Activated naive CD8-positive, alpha-beta T cell treated with anti-CD3 and anti-CD28 coated beads, Interleukin-2, amount 50 U/mL, for 16 hours (primary cell): ENCODE data around the gene TPO.
"Not testable (repeated sequence)": the region's sequence is repeated elsewhere in the genome, so short reads cannot be mapped to it uniquely, and the experiment has no call there.

Source experiments
- DNase-seq: peaks from one replicate; pipeline ENCODE4 v3.0.0-alpha.2; 2020; ENCODE audit warnings: low read depth, low spot score

The TPO gene

DNA sequence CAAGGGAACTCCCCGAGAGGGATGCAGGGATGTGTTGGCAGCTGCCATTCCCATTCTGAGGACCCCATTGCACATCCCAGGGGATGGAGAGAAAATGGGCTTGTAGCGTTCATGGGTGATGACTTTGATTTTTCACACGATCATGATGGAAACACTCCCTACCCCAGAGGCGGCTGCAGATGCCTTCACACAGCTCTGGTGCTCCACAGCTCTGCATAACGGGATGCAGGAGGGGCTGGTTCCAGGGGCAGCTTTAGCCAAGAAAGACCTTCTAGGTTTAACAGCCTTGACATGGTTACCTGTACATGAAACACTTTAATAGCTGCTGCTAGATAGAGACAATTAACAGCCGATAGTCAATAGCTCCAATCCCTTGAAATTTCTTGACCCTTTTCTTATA, 88.7 kb downstream of the TPO start:
- DNase-seq, result no peak

DNA sequence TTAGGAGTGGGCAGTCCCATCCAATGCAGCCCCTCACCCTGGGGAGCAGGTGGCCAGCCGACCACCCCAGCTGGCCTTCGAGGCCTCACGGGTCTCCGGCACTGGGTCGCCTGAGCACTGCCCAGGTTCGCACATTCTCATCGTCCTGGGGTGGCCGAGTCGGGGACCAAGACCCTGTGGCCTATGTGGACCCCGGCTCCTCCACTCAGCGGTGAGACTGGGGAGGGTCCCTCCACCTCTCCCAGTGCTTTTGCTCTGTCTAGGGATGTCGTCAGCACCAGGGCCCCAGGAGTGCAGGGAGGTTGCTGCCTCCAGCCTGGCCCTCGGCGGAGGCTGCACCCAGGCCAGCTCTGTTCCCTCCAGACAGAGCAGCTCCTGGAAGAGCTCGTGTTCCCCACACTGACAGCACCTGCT, 89.6 kb downstream of the TPO start:
- no peak for DNase-seq

DNA sequence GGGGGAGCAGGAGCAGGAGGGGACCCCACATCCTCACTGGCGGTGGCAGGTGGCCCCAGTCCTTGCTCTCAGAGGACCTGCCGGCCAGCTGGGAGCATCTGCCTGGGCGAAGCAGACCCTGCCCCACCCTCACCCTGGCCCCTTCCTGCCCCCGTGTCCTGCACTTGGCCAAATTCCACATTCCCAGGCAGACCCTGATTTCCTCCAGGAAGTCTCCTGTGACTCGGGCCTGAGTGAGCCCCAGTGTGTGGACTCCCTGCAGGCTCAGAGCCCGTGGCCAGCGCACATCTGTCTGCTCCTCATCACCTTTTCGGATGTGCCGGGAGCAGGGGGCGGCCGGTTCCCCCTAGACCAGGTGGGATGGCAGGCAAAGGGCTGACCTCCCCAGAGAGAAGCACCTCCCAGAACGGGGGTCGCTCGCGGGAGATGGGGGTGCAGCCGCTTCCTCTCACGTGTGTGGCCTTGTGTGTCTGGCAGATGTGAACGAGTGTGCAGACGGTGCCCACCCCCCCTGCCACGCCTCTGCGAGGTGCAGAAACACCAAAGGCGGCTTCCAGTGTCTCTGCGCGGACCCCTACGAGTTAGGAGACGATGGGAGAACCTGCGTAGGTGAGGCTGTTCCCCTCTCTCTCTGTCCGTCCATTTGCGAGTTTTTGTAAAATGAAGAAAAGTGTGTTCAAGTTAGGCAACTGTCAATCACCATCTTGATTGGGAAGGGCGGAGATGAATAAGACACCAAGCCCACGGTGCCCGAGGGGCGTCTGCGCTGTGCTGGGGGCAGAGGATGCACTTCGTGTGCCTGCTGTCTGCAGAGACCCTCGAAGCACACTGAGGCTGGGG, 90.4 kb downstream of the TPO start:
- no peak for DNase-seq

DNA sequence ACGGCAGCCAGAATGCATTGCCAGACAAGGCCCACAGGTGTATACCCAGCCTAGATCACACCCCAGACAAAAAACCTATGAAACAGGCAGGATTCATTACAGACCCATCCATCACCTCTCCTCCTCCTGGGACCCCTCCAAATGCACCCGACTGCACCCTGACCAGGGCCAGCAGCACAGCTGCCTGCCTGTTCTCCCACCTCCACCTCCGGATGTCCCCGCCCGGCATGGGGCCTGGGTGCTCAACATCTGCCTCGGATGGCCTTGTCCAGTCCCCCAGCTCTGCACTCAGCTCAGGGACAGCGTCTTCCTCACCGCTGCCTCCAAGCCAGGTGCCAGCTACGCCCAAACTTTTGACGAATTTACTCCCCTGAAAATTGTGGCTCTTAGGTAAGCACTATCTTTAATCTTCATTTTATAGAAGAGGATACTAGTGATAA, 91.1 kb downstream of the TPO start:
- DNase-seq, result no peak

DNA sequence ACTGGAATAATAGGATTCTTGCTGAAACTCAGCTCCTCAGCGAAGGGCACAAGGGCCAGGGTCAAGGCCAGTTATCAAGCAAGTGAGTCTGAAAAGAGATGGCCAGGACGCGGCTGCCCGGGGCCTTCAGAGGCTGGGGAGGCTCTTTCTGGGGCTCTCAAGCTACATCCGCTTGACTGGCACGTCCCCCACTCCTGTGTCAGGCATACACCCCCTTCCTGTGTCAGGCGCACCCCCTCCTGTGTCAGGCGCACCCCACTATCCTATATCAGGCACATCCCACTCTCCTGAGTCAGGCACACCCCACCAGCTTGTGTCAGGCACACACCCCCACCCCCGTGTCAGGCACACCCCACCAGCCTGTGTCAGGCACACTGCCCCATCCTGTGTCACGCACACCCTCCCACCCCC, 91.8 kb downstream of the TPO start:
- no peak for DNase-seq

DNA sequence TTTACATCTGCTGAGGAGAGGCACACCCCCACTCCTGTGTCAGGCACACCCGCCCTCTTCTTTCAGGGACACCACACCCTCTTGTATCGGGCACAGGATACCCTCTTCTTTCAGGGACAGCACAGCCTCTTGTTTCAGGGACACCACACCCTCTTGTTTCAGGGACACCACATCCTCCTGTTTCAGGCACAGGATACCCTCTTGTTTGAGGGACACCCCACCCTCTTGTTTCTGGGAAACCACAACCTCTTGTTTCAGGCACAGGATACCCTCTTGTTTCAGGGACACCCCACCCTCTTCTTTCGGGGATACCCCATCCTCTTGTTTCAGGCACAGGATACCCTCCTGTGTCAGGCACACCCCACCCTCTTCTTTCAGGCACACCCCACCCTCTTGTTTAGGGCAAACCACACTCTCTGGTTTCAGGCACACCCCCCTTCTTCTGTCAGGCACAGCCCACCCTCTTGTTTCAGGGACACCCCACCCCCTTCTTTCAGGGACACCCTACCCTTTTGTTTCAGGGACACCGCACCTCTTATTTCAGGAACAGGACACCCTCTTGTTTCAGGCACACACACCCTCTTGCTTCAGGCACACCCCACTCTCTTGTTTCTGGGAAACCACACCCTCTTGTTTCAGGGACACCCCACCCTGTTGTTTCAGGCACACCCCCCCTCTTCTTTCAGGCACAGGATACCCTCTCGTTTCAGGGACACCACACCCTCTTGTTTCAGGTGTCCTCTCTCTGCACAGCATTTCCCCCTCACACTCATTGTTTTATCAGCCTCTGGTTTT, 96.2 kb downstream of the TPO start:
- DNase-seq, result no peak

DNA sequence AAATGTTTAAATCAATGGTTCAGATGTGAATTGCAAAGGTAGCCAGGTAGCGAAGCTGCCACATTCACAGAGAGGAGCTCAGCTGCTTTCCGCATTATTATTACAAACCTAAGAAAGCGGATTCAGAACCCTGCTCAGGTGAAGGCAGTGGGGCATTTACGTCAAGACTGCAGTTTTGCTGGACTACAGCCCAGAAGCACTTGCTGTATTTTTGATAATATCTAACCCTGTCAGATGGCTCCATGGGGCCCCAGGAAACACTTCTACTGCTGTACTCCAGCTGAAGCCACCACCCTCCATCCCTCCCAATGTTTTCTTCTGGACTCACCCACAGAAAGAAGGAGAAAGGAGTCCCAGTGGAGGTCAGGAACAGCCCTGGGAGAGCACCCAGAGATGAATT, 96.9 kb downstream of the TPO start:
- DNase-seq, result no peak

DNA sequence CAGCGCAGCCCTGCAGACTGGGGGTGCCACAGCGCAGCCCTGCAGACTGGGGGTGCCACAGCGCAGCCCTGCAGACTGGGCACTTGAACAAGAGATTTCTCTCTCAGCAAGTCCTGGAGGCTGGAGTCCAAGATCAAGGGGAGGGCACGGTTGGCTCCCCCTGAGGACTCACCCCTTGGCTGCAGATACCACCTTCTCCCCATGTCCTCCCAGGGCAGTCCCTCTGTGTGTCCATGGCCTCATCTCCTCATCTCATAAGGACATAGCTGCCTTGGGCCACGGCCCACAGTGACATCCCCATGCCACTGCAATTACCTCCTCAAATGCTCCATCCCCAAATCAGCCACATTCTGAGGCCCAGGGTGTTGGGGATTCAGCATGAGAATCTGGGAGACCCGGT, 98.2 kb downstream of the TPO start:
- DNase-seq, result no peak

DNA sequence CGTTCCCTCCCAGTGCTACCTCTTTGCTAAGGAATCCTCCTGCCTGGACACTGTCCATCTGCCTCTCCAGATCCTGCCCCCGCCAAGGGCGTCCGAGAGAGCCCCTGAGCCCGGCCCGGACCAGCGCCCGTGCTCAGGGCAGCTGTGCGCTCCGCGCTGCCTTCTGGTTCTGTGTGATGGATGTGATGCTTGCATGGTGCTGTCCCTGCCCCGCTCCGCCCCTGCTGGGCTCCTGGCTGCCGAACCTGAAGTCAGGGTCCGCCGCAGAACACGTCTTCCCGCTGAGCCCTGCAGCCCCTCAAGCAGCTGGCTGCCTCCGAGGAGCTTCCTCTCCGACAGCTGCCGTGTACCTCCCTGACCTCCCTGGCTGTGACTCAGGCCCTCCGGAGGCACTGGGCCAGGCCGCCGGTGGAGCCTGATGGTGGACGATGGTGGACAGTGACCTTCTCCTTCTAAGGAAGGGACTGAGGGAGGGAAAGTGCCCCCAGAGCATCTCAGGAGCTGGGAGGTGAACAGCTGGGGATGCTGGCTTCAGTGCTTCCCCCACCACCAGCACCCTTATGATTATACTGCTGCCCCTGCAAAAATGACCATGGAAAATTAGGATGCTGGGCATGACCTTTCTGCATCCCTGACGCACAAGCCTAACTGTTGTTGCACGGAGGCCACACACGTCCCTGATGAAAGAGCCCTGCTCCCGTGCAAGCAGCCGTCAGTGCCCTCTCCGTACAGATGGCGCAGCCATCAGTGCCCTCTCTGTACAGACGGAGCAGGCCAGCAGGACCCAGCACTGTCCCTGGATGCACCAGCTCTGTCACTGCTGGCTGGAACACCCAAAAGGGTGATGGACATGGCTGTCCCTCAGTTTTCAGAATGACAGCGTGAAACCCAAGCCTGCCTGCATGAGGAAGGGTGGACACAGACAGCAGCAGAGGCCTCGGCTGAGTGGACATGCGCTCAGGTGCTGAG, 99.3 kb downstream of the TPO start:
- DNase-seq, result no peak

DNA sequence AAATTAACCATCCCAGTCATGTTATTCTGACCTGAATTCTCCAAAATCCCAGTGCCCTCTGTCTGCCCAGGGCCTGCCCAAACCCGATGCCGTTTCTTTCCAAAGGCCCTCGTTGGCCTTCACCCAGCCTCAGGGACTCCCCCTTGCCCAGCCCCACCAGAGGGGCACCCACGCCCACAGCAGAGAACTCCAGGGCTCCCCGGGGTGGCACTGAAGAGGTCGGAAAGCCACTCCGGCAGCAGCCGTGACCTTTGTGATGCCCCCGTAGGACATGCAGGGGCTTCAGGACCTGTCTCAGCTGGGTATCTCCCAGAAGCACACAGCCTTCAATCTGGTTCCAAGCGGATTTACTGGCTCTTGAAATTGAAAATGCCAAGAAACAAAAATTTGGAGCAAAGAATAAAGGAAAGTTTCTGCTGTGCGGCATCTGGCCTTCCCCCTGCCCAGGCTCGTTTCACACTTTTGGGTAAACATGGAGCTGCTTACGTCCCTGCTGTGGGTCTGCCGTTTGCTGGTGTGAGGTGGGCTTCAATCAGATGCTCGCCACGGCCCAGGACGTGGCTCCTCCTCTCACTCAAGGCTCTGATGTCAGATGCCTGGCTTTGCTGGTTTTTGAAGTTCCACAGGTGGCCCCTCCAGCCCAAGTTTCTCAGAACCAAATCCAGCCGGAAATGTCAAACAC, 101.3 kb downstream of the TPO start:
- DNase-seq, result no peak

DNA sequence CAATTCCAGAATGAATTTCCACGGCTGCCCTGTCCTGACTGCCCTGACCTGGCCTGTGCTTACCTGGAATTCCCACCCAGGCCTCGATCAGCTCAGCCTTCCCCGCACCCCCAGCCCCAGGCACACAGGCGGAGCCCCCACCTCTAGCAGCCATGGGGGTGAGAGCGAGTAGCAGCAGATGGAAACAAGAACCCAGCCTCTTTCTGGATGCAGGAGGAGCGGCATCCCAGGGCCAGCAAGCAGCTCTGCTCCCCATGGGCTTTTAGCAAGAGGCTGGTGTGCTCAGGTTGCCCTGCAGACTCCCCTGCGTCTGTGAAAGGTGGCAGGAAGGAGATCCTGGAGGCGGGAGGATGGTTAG, 101.8 kb downstream of the TPO start:
- no peak for DNase-seq

DNA sequence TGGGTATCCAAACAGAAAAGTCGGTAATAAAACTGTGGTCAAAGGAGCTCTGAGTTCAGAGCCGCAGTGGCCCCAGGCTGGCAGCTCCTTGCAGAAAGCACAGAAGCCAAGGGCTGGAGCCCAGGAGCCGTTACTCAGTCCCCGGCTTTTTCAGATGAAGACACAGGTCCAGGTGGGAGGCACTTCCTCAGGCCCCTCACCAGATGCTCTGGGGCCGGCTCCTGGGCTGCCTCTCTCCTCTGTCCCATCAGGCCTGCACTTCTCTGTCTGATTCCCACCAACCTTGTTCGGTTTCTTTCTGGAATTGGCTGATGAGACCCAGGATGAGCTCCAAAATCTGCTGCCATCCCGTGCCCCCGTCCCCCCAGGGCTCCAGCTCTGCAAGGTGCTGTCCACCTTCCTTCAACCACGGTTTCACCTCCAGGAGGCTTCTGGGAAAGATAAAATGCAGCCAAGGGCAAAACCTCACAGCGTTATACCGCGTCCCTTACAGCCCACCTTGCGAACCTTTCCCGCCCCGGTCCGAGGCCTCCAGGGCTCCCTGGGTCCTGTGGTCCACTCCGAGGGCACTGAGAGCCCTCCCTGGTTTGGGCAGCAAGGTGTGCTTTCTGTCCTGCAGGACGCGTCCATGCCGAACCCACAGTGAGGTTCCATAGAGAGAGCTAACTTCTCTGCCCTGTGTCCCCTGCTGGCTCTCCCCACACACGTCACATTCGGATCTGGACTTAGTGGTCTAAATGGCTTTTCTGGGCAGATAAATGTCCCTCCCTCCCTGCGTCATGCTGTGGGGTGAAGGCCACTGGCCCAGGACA, 102.9 kb downstream of the TPO start:
- DNase-seq, result no peak

DNA sequence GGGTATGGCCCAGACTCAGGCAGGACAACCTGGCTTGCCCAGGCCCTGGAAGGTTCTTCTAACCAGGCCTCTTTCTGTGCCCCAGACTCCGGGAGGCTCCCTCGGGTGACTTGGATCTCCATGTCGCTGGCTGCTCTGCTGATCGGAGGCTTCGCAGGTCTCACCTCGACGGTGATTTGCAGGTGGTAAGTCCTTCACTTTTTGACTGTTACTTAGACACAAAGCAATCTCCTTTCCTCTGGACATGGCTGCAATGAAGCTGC, 103.5 kb downstream of the TPO start:
- no peak for DNase-seq

DNA sequence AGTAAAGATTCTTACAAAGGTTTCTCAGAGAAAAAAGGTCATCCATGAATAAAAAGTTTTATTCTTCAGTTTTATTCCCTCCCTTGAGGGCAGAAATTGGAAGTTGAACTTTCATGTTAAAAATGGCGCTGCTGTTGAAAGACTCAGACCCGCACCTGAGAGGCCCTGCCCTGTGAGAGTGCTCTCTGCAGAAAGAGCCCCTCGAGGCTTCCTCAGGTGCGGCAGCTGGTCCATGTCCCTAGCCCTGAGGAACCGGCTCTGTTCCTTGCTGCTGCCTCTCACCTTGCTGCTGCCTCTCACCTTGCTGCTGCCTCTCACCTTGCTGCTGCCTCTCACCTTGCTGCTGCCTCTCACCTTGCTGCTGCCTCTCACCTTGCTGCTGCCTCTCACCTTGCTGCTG, 104.0 kb downstream of the TPO start:
- not testable (repeated sequence) for DNase-seq

DNA sequence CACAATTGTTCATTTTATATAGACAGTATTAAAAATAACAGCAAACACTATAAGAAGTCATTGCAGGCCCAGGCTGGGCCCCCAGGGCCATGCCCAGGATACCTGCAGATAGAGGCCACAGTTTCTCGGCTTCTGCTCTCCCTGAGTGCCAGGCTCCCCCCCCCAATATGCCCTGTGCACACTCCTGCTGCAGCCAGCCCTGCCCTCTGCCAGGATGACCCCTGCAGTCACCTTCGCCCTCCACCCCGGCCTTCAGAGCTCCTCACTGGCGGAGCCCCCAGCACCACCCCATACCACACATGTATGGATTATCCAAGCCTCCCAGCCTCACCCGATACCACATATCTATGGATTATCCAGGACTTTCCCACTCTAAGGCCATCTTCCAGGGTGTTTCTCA, 104.5 kb downstream of the TPO start:
- DNase-seq, result no peak

DNA sequence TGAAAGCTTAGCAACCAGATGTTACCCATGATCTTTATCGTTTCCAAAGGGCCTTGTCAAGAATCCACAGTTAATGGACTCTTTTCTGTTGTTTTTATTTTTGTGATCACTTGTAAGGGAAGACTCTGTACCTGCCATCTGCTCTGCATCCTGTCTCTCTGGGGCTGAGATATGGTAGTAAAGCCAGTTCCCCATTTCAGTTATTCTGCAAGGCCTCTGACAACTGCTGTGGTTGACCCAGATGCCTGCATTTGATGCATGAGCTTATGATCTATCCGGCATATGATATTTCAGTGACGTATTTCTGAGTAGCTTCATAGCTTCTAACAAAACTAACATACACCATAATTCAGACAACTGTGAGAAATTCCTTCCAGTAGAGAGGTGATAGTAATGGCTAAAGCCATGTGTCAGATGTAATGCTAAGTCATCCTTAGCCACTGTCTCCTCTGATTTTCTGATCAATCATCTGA, 105.1 kb downstream of the TPO start:
- no peak for DNase-seq

DNA sequence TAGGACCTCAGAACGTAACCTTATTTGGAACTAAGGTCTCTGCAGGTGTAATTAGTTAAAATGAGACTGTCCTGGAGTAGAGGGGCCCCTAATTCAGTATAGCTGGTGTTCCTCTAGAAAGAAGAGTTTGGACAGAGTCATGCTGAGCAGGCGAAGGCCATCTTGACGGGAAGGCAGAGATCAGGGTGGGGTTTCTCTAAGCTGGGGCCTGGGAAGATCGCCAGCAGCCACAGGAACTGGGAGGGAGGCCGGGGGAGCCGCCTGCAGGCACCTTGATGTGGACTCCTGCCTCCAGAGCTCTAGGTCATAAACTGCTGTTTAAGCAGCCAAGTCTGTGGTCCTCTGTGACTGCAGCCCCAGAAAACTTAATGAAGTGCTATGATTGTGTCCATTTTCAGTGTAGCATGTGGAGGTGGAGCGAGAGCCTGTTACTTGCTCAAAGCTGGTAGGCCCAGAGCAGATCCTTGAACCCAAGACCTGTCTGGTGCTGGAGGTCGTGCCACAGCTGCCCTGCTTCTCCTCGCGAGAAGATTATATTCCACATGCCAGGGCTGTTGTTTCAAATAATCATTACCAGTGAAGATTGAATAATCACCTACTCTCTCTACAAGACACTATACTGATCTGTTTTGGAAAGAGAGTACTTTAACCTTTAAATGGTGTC, 105.7 kb downstream of the TPO start:
- no peak for DNase-seq

DNA sequence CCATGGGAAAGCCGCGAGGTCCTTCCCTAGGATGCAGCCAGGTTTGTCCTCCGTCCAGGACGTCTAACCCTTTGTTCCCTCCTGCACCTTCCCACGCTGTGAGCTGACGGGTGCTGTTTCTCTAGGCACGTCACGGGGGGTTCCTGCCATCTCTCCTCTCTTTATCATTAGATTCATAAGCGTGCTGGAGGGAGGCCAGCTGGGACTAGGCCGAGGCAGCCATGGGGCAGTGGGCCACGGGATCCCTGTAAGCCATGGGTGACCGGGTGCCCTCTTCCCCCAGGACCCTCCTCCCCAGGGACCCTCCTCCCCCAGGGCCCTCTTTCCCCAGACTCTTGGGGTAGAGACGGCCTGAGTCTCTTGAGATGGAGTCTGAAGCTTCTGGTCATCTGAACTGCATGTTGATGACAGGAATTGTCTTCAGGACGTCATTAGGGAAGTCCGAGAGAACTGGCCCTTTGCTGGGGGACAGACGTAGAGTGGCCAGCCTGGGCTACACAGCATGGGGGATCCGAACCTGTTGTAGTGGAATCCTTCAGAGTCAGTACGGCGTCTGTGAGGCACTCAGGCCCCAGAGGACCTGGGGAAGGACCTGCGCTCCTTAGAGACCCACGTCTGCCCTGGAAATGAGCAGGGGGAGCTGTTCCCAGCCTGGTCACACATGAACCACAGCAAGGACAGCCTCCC, 108.1 kb downstream of the TPO start:
- no peak for DNase-seq
